ENCODE results near the gene CDKAL1. TPM values are rescaled to one million over a fixed set of nuclear protein-coding genes. Genes with fewer than 3 reads are reported as not detected.

The CDKAL1 gene
- total and polyA plus RNA-seq, 4 donors: 2.0 to 12.9 (median 6.7) TPM

DNA sequence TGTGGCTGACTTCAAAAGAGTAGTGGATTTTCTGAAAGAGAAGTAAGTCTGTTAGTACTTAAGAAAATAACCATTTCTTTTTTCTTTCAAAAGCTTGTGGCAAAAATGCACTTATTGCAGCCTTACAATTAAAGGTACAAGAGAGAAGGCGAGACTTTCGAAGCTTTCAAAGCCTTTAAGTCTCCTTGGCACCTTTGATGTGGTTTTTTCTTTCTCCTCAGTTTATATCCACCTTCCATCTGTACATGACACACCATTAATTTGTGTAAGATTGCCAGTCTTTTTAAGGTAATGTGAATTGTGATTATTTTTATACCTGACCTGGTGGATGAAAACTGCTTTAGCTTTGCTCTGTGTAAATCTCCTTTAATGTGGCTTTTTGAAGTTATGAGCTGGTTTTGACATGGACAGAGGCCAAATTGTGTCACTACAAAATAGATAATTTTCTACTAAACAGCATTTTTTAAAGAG, 466.1 kb downstream of the CDKAL1 start (continued):
- TF ChIP-seq, protein P1, sequence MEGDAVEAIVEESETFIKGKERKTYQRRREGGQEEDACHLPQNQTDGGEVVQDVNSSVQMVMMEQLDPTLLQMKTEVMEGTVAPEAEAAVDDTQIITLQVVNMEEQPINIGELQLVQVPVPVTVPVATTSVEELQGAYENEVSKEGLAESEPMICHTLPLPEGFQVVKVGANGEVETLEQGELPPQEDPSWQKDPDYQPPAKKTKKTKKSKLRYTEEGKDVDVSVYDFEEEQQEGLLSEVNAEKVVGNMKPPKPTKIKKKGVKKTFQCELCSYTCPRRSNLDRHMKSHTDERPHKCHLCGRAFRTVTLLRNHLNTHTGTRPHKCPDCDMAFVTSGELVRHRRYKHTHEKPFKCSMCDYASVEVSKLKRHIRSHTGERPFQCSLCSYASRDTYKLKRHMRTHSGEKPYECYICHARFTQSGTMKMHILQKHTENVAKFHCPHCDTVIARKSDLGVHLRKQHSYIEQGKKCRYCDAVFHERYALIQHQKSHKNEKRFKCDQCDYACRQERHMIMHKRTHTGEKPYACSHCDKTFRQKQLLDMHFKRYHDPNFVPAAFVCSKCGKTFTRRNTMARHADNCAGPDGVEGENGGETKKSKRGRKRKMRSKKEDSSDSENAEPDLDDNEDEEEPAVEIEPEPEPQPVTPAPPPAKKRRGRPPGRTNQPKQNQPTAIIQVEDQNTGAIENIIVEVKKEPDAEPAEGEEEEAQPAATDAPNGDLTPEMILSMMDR (IDR thresholded peaks at IDR 0.05; ENCODE audit: low read depth, low read length, missing input control): no peak
- no peak for TF ChIP-seq NR2F2 (IDR thresholded peaks at IDR 0.05)

- H3K36me3 ChIP-seq (ENCODE audit: control insufficient read depth in 4 of 4, insufficient read depth in 3 of 4, low read depth in 1 of 4, low read length in 3 of 4): no peaks in the 10 kb centered on the region
- no peak for TF ChIP-seq FOXA2 (IDR thresholded peaks at IDR 0.05)
- no peak for TF ChIP-seq RXRA (IDR thresholded peaks at IDR 0.05)
- TF ChIP-seq, protein P1 (IDR thresholded peaks at IDR 0.05; ENCODE audit: low read depth, low read length, missing input control): no peak
- no peak for TF ChIP-seq REST (IDR thresholded peaks at IDR 0.05)
- TF ChIP-seq SP1 (IDR thresholded peaks at IDR 0.05): no peak
- TF ChIP-seq, protein P2, sequence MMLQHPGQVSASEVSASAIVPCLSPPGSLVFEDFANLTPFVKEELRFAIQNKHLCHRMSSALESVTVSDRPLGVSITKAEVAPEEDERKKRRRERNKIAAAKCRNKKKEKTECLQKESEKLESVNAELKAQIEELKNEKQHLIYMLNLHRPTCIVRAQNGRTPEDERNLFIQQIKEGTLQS (IDR thresholded peaks at IDR 0.05): no peak
- TF ChIP-seq FOXA1 (IDR thresholded peaks at IDR 0.05): no peak
- TF ChIP-seq HNF4G (IDR thresholded peaks at IDR 0.05): no peak
- TF ChIP-seq JUND (IDR thresholded peaks at IDR 0.05): no peak
- no peak for TF ChIP-seq ZBTB33 (IDR thresholded peaks at IDR 0.05)
- TF ChIP-seq NR2F2 (IDR thresholded peaks at IDR 0.05): no peak
- TF ChIP-seq EGR1 (IDR thresholded peaks at IDR 0.05; ENCODE audit: low read depth in 2 of 2): no peak
Observed at GRCh38 chr6:21001736-21002135, 467.5 kb downstream of the CDKAL1 start.

More at GRCh38 chr6:21001736-21002135, 467.5 kb downstream of the CDKAL1 start:
- H3K4me1 ChIP-seq (ENCODE audit: control insufficient read depth in 4 of 4, insufficient read depth in 4 of 4, low read length in 3 of 4): peaks cover 0 to 4% (median 0%) of the 10 kb centered on the region in 4 donors
- WGBS: 57% methylated on average over 3 of the region's 3 CpGs
- no peak overlapping the region for H3K9ac ChIP-seq (ENCODE audit: low read depth in 1 of 2, low read length in 2 of 2)
- H3K9me3 ChIP-seq (ENCODE audit: control insufficient read depth in 4 of 4, low read length in 3 of 4): no peaks in the 10 kb centered on the region
- H3K27me3 ChIP-seq (ENCODE audit: control insufficient read depth in 4 of 4, insufficient read depth in 4 of 4, low read length in 3 of 4): no peaks in the 10 kb centered on the region
- no peak overlapping the region for H3K27ac ChIP-seq (ENCODE audit: low read depth in 1 of 2, low read length in 2 of 2)
- DNase-seq (ENCODE audit: low spot score): no peak
- no peak overlapping the region for H3K4me3 ChIP-seq (ENCODE audit: low read depth in 1 of 3, low read length in 3 of 3)

Data from liver (tissue), 9 donors.